ENCODE data around the gene FBXO28. TPM values are rescaled to one million over a fixed set of nuclear protein-coding genes. Genes with fewer than 3 reads are reported as not detected.

FBXO28 gene
- total RNA-seq, 1 experiment from 2014 or later = 97.6 TPM

DNA sequence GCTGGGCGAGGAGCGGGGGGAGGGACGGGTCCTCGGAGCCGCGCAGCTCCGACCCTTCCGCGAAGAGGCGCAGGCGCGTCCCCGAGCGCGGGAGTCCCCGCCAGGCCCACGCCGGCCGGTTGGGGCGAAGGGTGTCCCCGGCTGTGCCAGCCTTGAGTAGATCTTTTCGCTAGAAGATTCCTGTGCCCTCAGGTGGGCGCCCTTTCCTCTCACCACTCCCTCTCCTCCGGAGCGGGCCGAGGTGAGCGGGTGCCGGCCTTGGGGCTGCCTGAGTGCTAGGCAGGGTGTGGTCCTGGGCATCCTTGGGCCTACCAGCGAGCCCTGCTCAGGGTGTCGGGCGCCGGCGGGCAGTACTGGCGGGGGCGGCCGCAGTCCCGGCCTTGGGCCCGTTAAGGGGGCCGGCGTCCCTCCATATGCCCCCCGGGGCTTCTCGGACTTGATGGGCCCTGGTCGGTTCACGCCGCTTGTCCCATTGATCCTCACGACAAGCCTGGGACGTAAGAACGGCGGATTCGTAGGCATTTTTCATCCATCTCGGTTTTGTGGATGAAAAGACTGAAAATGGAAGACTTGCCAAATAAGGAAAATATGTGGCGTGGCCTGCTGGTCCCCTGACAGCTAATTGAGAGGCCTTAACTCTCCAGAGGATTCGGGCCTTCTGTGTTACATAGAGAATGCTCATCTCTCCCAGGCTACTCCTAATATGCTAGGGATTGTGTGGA, 69.8 kb downstream of the FBXO28 start:
- peaks cover 20% of the 10 kb centered on the region for H3K36me3 Mint-ChIP-seq (ENCODE audit: insufficient read depth, unreplicated experiment)
- no TSS peak for BruUV-seq (replicated peaks)
- DNase-seq (ENCODE audit: unreplicated experiment) = peak; percentile 80
- TF ChIP-seq, protein P1, sequence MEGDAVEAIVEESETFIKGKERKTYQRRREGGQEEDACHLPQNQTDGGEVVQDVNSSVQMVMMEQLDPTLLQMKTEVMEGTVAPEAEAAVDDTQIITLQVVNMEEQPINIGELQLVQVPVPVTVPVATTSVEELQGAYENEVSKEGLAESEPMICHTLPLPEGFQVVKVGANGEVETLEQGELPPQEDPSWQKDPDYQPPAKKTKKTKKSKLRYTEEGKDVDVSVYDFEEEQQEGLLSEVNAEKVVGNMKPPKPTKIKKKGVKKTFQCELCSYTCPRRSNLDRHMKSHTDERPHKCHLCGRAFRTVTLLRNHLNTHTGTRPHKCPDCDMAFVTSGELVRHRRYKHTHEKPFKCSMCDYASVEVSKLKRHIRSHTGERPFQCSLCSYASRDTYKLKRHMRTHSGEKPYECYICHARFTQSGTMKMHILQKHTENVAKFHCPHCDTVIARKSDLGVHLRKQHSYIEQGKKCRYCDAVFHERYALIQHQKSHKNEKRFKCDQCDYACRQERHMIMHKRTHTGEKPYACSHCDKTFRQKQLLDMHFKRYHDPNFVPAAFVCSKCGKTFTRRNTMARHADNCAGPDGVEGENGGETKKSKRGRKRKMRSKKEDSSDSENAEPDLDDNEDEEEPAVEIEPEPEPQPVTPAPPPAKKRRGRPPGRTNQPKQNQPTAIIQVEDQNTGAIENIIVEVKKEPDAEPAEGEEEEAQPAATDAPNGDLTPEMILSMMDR (IDR thresholded peaks at IDR 0.05; ENCODE audit: unreplicated experiment) = no peak
- H3K27ac Mint-ChIP-seq (ENCODE audit: low read depth, unreplicated experiment) = peak overlapping the region; percentile 91
- intact Hi-C loops (cut with micrococcal nuclease) = loop anchor here (1.0 to 10.0 kb wide), 4 partner anchors 39 to 150 kb away; no protein-coding TSS in a partner anchor
- H3K9me3 Mint-ChIP-seq (ENCODE audit: unreplicated experiment) = no peaks in the 10 kb centered on the region
- peak overlapping the region; percentile 85 for H3K4me3 Mint-ChIP-seq (ENCODE audit: unreplicated experiment)
- ChIA-PET POLR2A (interaction anchor here (0.6 to 4.6 kb wide), 28 partner anchors 9 to 1339 kb away, joined by 3 to 61 read pairs (median 6); partner anchors contain the start of genes DNAH14, FBXO28 and NVL), CTCF (interaction anchor here (0.7 to 1.5 kb wide), 6 partner anchors 9 to 273 kb away, joined by 3 to 4 read pairs (median 3); no protein-coding TSS in a partner anchor)
- H3K4me1 Mint-ChIP-seq (ENCODE audit: insufficient read depth, unreplicated experiment) = peaks cover 30% of the 10 kb centered on the region
- no peaks in the 10 kb centered on the region for H3K27me3 Mint-ChIP-seq (ENCODE audit: insufficient read depth, unreplicated experiment)

DNA sequence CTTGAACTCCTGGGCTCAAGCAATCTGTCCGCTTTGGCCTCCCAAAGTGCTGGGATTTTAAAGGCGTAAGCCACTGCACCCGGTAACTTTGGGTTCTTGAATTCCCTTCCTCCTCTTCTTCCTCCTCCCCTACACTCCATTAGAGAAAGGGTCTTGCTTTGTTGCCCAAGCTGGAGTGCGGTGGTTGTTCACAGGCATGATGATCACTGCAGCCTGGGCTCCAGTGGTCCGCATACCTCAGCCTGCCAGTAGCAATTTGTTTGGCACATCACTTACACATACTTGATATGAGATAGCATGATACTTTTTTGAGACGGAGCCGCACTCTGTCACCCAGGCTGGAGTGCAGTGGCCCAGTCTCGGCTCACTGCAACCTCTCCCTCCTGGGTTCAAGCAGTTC, 71.3 kb downstream of the FBXO28 start:
- TF ChIP-seq, protein P1 (IDR thresholded peaks at IDR 0.05; ENCODE audit: unreplicated experiment) = no peak
- intact Hi-C loops (cut with micrococcal nuclease) = loop anchor here (10.0 kb wide), 1 partner anchor 120 kb away; no protein-coding TSS in a partner anchor
- H3K4me3 Mint-ChIP-seq (ENCODE audit: unreplicated experiment) = peak overlapping the region; percentile 85

DNA sequence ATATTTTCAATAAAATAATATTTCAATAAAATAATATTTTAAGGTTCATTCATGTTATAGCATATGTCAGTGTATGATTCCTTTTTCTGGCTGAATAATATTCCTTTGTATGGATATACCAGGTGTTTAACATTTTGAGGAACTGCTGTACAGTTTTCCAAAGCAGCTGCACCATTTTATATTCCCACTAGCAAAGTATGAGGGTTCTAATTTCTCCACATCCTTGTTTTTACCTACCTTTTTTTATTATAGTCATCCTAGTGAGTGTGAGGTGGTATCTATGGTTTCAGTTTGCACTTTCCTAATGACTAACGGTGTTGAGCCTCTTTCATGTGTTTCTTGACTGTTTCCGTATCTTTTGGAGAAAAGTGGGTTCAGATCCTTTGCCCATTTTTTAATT, 74.4 kb downstream of the FBXO28 start:
- Mint-ChIP-seq H3K4me3 (ENCODE audit: unreplicated experiment) (no peak overlapping the region), H3K4me1 (ENCODE audit: insufficient read depth, unreplicated experiment) (peaks cover 22% of the 10 kb centered on the region), H3K27me3 (ENCODE audit: insufficient read depth, unreplicated experiment) (no peaks in the 10 kb centered on the region), H3K27ac (ENCODE audit: low read depth, unreplicated experiment) (no peak overlapping the region), H3K36me3 (ENCODE audit: insufficient read depth, unreplicated experiment) (peaks cover 58% of the 10 kb centered on the region), H3K9me3 (ENCODE audit: unreplicated experiment) (no peaks in the 10 kb centered on the region)
- intact Hi-C loops (cut with micrococcal nuclease) = loop anchor here (10.0 kb wide), 1 partner anchor 117 kb away; no protein-coding TSS in a partner anchor
- CTCF ChIA-PET = interaction anchor here (0.6 to 0.9 kb wide), 2 partner anchors 35 to 60 kb away, joined by 3 to 4 read pairs; no protein-coding TSS in a partner anchor
- POLR2A ChIA-PET = interaction anchor here (1.7 kb wide), 1 partner anchor 16 kb away, joined by 6 read pairs; no protein-coding TSS in a partner anchor
- no peak for DNase-seq (ENCODE audit: unreplicated experiment)
- no TSS peak for BruUV-seq (replicated peaks)
- TF ChIP-seq, protein P1 (IDR thresholded peaks at IDR 0.05; ENCODE audit: unreplicated experiment) = no peak

More for the DNA sequence above, 71.3 kb downstream of the FBXO28 start:
- Mint-ChIP-seq H3K27me3 (ENCODE audit: insufficient read depth, unreplicated experiment) (no peaks in the 10 kb centered on the region), H3K27ac (ENCODE audit: low read depth, unreplicated experiment) (peak overlapping the region; percentile 91), H3K4me1 (ENCODE audit: insufficient read depth, unreplicated experiment) (peaks cover 30% of the 10 kb centered on the region), H3K36me3 (ENCODE audit: insufficient read depth, unreplicated experiment) (peaks cover 28% of the 10 kb centered on the region), H3K9me3 (ENCODE audit: unreplicated experiment) (no peaks in the 10 kb centered on the region)
- ChIA-PET CTCF (interaction anchor here (0.5 to 1.3 kb wide), 5 partner anchors 12 to 272 kb away, joined by 3 to 4 read pairs (median 4); no protein-coding TSS in a partner anchor), POLR2A (interaction anchor here (0.6 to 4.6 kb wide), 13 partner anchors 8 to 1393 kb away, joined by 3 to 61 read pairs (median 4); partner anchors contain the start of gene NVL)
- BruUV-seq (replicated peaks) = no TSS peak
- DNase-seq (ENCODE audit: unreplicated experiment) = no peak

DNA sequence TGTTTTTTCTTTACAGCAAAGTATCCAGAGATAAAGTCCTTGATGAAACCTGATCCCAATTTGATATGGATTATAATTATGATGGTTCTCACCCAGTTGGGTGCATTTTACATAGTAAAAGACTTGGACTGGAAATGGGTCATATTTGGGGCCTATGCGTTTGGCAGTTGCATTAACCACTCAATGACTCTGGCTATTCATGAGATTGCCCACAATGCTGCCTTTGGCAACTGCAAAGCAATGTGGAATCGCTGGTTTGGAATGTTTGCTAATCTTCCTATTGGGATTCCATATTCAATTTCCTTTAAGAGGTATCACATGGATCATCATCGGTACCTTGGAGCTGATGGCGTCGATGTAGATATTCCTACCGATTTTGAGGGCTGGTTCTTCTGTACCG, 75.7 kb downstream of the FBXO28 start:
- peaks cover 17% of the 10 kb centered on the region for H3K4me1 Mint-ChIP-seq (ENCODE audit: insufficient read depth, unreplicated experiment)
- no peak overlapping the region for H3K4me3 Mint-ChIP-seq (ENCODE audit: unreplicated experiment)
- CTCF ChIA-PET = interaction anchor here (1.0 kb wide), 1 partner anchor 73 kb away, joined by 3 read pairs; no protein-coding TSS in a partner anchor
- no peak for DNase-seq (ENCODE audit: unreplicated experiment)
- H3K9me3 Mint-ChIP-seq (ENCODE audit: unreplicated experiment) = no peaks in the 10 kb centered on the region
- peaks cover 70% of the 10 kb centered on the region for H3K36me3 Mint-ChIP-seq (ENCODE audit: insufficient read depth, unreplicated experiment)
- no peak overlapping the region for H3K27ac Mint-ChIP-seq (ENCODE audit: low read depth, unreplicated experiment)
- TF ChIP-seq, protein P1 (IDR thresholded peaks at IDR 0.05; ENCODE audit: unreplicated experiment) = no peak
- no peaks in the 10 kb centered on the region for H3K27me3 Mint-ChIP-seq (ENCODE audit: insufficient read depth, unreplicated experiment)
- intact Hi-C loops (cut with micrococcal nuclease) = loop anchor here (10.0 kb wide), 1 partner anchor 115 kb away; no protein-coding TSS in a partner anchor
- TSS peak; percentile 2 for BruUV-seq (replicated peaks)
- POLR2A ChIA-PET = interaction anchor here (1.4 kb wide), 1 partner anchor 15 kb away, joined by 3 read pairs; no protein-coding TSS in a partner anchor
